ENCODE measurements around the gene MYL7.

- TF ChIP-seq, protein P1, sequence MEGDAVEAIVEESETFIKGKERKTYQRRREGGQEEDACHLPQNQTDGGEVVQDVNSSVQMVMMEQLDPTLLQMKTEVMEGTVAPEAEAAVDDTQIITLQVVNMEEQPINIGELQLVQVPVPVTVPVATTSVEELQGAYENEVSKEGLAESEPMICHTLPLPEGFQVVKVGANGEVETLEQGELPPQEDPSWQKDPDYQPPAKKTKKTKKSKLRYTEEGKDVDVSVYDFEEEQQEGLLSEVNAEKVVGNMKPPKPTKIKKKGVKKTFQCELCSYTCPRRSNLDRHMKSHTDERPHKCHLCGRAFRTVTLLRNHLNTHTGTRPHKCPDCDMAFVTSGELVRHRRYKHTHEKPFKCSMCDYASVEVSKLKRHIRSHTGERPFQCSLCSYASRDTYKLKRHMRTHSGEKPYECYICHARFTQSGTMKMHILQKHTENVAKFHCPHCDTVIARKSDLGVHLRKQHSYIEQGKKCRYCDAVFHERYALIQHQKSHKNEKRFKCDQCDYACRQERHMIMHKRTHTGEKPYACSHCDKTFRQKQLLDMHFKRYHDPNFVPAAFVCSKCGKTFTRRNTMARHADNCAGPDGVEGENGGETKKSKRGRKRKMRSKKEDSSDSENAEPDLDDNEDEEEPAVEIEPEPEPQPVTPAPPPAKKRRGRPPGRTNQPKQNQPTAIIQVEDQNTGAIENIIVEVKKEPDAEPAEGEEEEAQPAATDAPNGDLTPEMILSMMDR (IDR thresholded peaks at IDR 0.05; ENCODE audit: low read length): no peak
- TF ChIP-seq EZH2 (optimal IDR thresholded peaks at IDR 0.05; ENCODE audit: low read depth, low read length) (no peak), EZH2phosphoT487 (IDR thresholded peaks at IDR 0.05; ENCODE audit: low read length) (no peak)
Measured at GRCh38 chr7:44103923-44104859, 36.9 kb downstream of the MYL7 start, which contains the start of gene AEBP1.

Data from MM.1S (cell line).